Stimulated activated CD4-positive, alpha-beta T cell treated with anti-CD3 and anti-CD28 coated beads, Interleukin-1b, Interleukin-23, amount 100 ng/mL, for 24 hours (primary cell): Measurements from ENCODE around the gene LDHD.
"Not testable (repeated sequence)": the region's sequence is repeated elsewhere in the genome, so short reads cannot be mapped to it uniquely, and the experiment has no call there.

ENCODE experiments used
- DNase-seq, 4 experiments: peaks; one replicate each; pipeline ENCODE4 v3.0.0-alpha.2; 2020; ENCODE audit warnings: low read depth in 4 of 4, low spot score in 1 of 4

Gene LDHD

GRCh38 chr16:75116081-75116910 is at the start of gene LDHD:
Gene LDHD, minus strand, starts transcription at chr16:75116780. Its CDS starts 60 bp downstream, at chr16:75116720.
- no peak for DNase-seq

GRCh38 chr16:75160386-75160785 is 43.8 kb upstream of the LDHD start:
- no peak for DNase-seq

GRCh38 chr16:75152635-75153034 is 36.1 kb upstream of the LDHD start:
- no peak for DNase-seq

GRCh38 chr16:75151798-75152197 is 35.2 kb upstream of the LDHD start:
- no peak for DNase-seq

GRCh38 chr16:75148311-75149195 is 32.0 kb upstream of the LDHD start, which contains the start of gene ZFP1:
Gene ZFP1, plus strand, starts transcription at chr16:75148524. Its CDS starts 4,428 bp downstream, at chr16:75152952.
- peak; percentile 92 to 93 (median 92) for DNase-seq

GRCh38 chr16:75147968-75148310 is 31.4 kb upstream of the LDHD start:
- no peak for DNase-seq

GRCh38 chr16:75143941-75144340 is 27.4 kb upstream of the LDHD start:
- no peak for DNase-seq

GRCh38 chr16:75139498-75139897 is 22.9 kb upstream of the LDHD start:
- no peak for DNase-seq

- no peak for DNase-seq
Observed at GRCh38 chr16:75138636-75139035, 22.1 kb upstream of the LDHD start.

- DNase-seq, result no peak
Observed at GRCh38 chr16:75138233-75138632, 21.7 kb upstream of the LDHD start.

- DNase-seq, result no peak
Observed at GRCh38 chr16:75131081-75131480, 14.5 kb upstream of the LDHD start.

- no peak for DNase-seq
Observed at GRCh38 chr16:75130150-75130771, 13.7 kb upstream of the LDHD start.

- DNase-seq, result not testable (repeated sequence)
Observed at GRCh38 chr16:75129421-75130149, 13.0 kb upstream of the LDHD start.

- no peak for DNase-seq
Observed at GRCh38 chr16:75127713-75128415, 11.3 kb upstream of the LDHD start.

GRCh38 chr16:75122609-75123008 is 6.0 kb upstream of the LDHD start:
- no peak for DNase-seq

GRCh38 chr16:75121949-75122568 is 5.5 kb upstream of the LDHD start:
- no peak for DNase-seq

GRCh38 chr16:75120253-75120652 is 3.7 kb upstream of the LDHD start:
- no peak for DNase-seq

- DNase-seq, result no peak
Observed at GRCh38 chr16:75118943-75119539, 2.5 kb upstream of the LDHD start.

- DNase-seq, result no peak
Observed at GRCh38 chr16:75116911-75117245, 298 bp upstream of the LDHD start.
